Activated naive CD8-positive, alpha-beta T cell treated with anti-CD3 and anti-CD28 coated beads for 36 hours (primary cell): ENCODE measurements around the gene MTF1. TPM values are rescaled to one million over a fixed set of nuclear protein-coding genes. Genes with fewer than 3 reads are reported as not detected.
"Not testable (repeated sequence)": the region's sequence is repeated elsewhere in the genome, so short reads cannot be mapped to it uniquely, and the experiment has no call there.

Experiments
- DNase-seq: peaks from one replicate; pipeline ENCODE4 v3.0.0; 2021
- H3K27ac Mint-ChIP-seq: one replicate; pipeline ENCODE4 v1.8.0; 2022; ENCODE audit warnings: mild to moderate bottlenecking, moderate library complexity, mixed read lengths
- H3K27me3 Mint-ChIP-seq: one replicate; pipeline ENCODE4 v1.8.0; 2022; ENCODE audit warnings: mild to moderate bottlenecking, mixed read lengths
- H3K36me3 Mint-ChIP-seq: one replicate; pipeline ENCODE4 v1.8.0; 2021; ENCODE audit warnings: mild to moderate bottlenecking, mixed read lengths
- H3K4me1 Mint-ChIP-seq: one replicate; pipeline ENCODE4 v1.8.0; 2021; ENCODE audit warnings: mixed read lengths
- H3K4me3 Mint-ChIP-seq: one replicate; pipeline ENCODE4 v1.8.0; 2022; ENCODE audit warnings: mild to moderate bottlenecking, moderate library complexity, mixed read lengths
- H3K9me3 Mint-ChIP-seq: one replicate; pipeline ENCODE4 v1.8.0; 2022; ENCODE audit warnings: mixed read lengths
- total RNA-seq, 2 experiments: library from RNA; stranded (reverse); gene quantifications; one replicate each; pipeline ENCODE4 v1.2.3, GENCODE V29; 2021

Gene MTF1
- 10 to 100 TPM; 31.2 to 31.4 TPM for total RNA-seq

DNA sequence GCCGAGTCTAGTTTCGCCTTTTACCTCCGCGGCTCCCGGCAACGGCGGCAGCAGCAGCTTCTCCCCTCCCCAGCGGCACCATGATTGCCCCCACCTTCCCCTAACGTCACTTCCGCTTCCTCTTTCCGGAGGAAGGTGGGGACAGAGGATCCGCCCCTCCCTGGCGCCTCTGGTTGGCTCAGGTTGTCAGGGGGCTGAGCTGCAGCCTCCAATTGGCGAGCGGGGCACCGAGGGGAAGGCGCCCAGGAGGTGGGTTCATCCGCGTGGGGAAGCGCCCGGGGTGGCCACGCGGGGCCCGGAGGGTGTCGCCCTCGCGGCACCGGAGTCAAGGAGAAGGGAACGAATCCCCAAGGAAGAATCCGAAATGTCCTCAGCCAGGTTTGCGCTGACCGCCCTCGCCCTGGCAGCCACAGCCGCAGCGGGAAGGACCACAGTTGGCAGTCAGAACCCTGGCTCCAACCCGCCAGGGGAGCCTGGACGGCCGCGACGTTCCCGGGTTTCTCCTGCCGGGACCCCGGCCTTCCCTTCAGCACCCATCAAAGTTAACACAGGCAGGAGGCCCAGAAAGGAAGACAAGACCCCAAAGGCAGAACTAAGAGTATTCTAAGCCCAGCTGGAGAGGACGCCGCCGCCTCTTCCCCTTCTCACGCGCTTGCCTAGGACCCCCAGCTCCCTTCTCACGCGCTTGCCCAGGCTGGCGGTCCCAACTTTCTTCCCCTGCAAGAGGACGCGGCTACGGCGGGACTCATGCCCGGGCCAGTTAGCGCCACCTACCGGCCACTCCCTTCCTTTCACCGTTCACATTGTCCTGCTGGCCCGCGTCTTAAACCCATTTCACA lies at the start of gene MTF1:
Gene MTF1 (minus strand): TSS at position 86 of the 839 bp plus-strand sequence. CDS start 1,934 bp downstream, outside the sequence.
- H3K4me3 Mint-ChIP-seq: peak within 1 kb of the TSS; percentile 96
- H3K4me1 Mint-ChIP-seq: peaks cover 33% of the 10 kb centered on the region
- no peaks in the 10 kb centered on the region for H3K27me3 Mint-ChIP-seq
- peaks cover 14% of the 10 kb centered on the region for H3K36me3 Mint-ChIP-seq
- no peaks in the 10 kb centered on the region for H3K9me3 Mint-ChIP-seq
- DNase-seq: peak; percentile 98
- peak within 1 kb of the TSS; percentile 97 for H3K27ac Mint-ChIP-seq

DNA sequence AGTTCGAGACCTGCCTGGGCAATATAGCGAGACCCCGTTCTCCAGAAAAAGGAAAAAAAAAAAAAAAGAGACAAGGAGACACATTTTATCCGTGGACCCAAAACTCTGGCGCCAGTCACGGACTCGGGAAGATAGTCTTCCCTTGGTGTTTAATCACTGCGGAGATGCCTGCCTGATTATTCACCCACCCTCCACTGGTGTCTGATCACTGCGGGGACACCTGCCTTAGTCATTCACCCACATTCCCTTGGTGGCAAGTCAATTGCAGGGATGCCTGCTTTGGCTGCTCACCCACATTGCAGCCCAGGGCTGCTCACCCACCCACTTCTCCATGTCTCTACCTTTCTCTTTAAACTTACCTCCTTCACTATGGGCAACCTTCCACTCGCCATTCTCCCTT lies 49.1 kb upstream of the MTF1 start:
- not testable (repeated sequence) for H3K4me1 Mint-ChIP-seq

DNA sequence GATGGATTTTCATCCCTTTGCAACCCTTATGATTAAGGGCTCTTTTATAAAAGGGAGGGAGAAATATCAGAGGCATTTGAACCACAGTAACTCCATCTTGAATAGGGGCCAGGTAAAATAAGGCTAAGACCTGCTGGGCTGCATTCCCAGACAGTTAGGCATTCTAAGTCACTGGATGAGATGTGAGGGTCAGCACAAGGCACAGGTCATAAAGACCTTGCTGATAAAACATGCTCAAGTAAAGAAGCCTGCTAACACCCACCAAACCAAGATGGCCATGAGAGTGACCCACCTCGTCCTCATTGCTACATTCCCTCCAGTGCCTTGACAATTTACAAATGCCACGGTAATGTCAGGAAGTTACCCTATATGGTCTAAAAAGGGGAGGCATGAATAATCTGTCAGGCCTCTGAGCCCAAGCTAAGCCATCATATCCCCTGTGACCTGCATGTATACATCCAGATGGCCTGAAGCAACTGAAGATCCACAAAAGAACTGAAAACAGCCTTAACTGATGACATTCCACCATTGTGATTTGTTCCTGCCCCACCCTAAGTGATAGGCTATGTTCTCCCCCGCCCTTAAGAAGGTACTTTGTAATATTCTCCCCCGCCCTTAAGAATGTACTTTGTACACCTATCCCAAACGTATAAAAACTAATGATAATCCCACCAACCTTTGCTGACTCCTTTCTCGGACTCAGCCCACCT lies 48.2 kb upstream of the MTF1 start:
- not testable (repeated sequence) for DNase-seq, H3K4me1 Mint-ChIP-seq, H3K27me3 Mint-ChIP-seq, H3K27ac Mint-ChIP-seq, H3K4me3 Mint-ChIP-seq
- Mint-ChIP-seq H3K36me3 (peaks cover 42% of the 10 kb centered on the region), H3K9me3 (peaks cover 12% of the 10 kb centered on the region)

More for the DNA sequence above, 49.1 kb upstream of the MTF1 start:
- DNase-seq, H3K4me3 Mint-ChIP-seq, H3K27me3 Mint-ChIP-seq, H3K27ac Mint-ChIP-seq: not testable (repeated sequence)
- H3K36me3 Mint-ChIP-seq: peaks cover 42% of the 10 kb centered on the region
- peaks cover 12% of the 10 kb centered on the region for H3K9me3 Mint-ChIP-seq

GRCh38 chr1:37906591-37906990 lies 47.2 kb upstream of the MTF1 start:
- Mint-ChIP-seq H3K36me3 (peaks cover 46% of the 10 kb centered on the region), H3K9me3 (peaks cover 12% of the 10 kb centered on the region)
- not testable (repeated sequence) for H3K4me3 Mint-ChIP-seq, H3K27me3 Mint-ChIP-seq, H3K4me1 Mint-ChIP-seq, H3K27ac Mint-ChIP-seq, DNase-seq

- H3K4me1 Mint-ChIP-seq: peaks cover 13% of the 10 kb centered on the region
- H3K36me3 Mint-ChIP-seq: peaks cover 52% of the 10 kb centered on the region
- H3K9me3 Mint-ChIP-seq: peaks cover 12% of the 10 kb centered on the region
- H3K27me3 Mint-ChIP-seq: no peaks in the 10 kb centered on the region
- H3K4me3 Mint-ChIP-seq: no peak overlapping the region
- H3K27ac Mint-ChIP-seq: no peak overlapping the region
- DNase-seq: no peak
These were observed 46.3 kb upstream of the MTF1 start for GRCh38 chr1:37905727-37906126.

DNA sequence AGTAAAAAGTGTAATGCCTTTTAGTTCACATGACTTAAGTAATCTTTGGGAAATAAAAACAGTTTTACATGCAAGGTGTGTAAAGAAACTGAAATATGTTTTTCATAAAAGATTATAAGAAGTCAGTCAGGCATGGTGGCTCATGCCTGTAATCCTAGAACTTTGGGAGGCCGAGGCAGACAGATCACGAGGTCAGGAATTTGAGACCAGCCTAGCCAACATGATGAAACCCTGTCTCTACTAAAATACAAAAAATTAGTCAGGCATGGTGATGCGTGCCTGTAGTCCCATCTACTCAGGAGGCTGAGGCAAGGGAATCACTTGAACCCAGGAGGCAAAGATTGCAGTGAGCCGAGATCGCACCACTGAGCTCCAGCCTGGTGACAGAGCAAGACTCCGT lies 44.5 kb upstream of the MTF1 start:
- peaks cover 12% of the 10 kb centered on the region for H3K9me3 Mint-ChIP-seq
- not testable (repeated sequence) for H3K27ac Mint-ChIP-seq, DNase-seq, H3K27me3 Mint-ChIP-seq, H3K4me3 Mint-ChIP-seq
- H3K4me1 Mint-ChIP-seq: peaks cover 13% of the 10 kb centered on the region
- H3K36me3 Mint-ChIP-seq: peaks cover 43% of the 10 kb centered on the region

DNA sequence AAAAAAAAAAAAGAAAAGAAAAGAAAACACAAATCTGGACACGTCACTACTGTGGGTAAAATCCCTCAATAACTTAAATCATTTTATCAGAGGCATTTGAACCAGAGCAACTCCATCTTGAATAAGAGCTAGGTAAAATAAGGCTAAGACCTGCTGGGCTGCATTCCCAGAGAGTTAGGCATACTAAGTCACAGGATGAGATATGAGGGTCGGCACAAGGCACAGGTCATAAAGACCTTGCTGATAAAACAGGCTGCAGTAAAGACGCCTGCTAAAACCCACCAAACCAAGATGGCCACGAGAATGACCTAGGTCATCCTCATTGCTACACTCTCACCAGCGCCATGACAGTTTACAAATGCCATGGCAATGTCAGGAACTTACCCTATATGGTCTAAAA lies 43.6 kb upstream of the MTF1 start:
- peaks cover 6% of the 10 kb centered on the region for H3K9me3 Mint-ChIP-seq
- H3K4me3 Mint-ChIP-seq: no peak overlapping the region
- no peaks in the 10 kb centered on the region for H3K27me3 Mint-ChIP-seq
- DNase-seq: no peak
- H3K36me3 Mint-ChIP-seq: peaks cover 34% of the 10 kb centered on the region
- peaks cover 13% of the 10 kb centered on the region for H3K4me1 Mint-ChIP-seq
- H3K27ac Mint-ChIP-seq: no peak overlapping the region

DNA sequence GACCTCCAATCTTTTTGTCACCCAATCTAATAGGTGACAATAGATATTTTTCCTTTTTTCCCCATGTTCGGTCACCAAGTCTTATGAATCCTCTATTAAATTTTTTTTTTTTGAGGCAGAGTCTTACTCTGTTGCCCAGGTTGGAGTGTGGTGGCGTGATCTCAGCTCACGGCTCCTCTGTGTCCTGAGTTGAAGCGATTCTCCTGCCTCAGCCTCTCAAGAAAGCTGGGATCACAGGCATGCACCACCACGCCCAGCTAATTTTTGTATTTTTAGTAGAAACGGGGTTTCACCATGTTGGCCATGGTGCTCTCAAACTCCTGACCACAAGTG lies 42.5 kb upstream of the MTF1 start:
- Mint-ChIP-seq H3K4me3 (peak overlapping the region; percentile 3), H3K27ac (peak overlapping the region; percentile 91), H3K36me3 (peaks cover 23% of the 10 kb centered on the region), H3K9me3 (peaks cover 1% of the 10 kb centered on the region), H3K4me1 (peaks cover 13% of the 10 kb centered on the region), H3K27me3 (no peaks in the 10 kb centered on the region)
- DNase-seq: no peak

- peak overlapping the region; percentile 15 for H3K4me3 Mint-ChIP-seq
- H3K4me1 Mint-ChIP-seq: peaks cover 13% of the 10 kb centered on the region
- peak overlapping the region; percentile 91 for H3K27ac Mint-ChIP-seq
- no peaks in the 10 kb centered on the region for H3K9me3 Mint-ChIP-seq
- H3K36me3 Mint-ChIP-seq: peaks cover 18% of the 10 kb centered on the region
- peak; percentile 10 for DNase-seq
- no peaks in the 10 kb centered on the region for H3K27me3 Mint-ChIP-seq
These were observed 42.0 kb upstream of the MTF1 start for GRCh38 chr1:37901191-37901892.

DNA sequence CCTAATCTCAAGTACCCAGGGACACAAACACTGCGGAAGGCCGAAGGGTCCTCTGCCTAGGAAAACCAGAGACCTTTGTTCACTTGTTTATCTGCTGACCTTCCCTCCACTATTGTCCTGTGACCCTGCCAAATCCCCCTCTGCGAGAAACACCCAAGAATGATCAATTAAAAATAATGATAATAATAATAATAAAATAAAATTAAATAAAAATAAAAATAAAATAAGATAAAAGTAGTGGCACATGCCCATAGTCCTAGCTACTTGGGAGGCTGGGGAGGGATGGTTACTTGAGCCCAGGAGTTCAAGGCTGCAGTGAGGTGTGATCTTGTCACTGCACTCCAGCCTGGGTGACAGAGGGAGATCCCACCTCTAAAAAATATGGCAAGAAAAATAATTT lies 38.2 kb upstream of the MTF1 start:
- H3K9me3 Mint-ChIP-seq, H3K4me3 Mint-ChIP-seq, H3K27me3 Mint-ChIP-seq, H3K27ac Mint-ChIP-seq, DNase-seq: not testable (repeated sequence)
- Mint-ChIP-seq H3K36me3 (peaks cover 15% of the 10 kb centered on the region), H3K4me1 (peaks cover 13% of the 10 kb centered on the region)

DNA sequence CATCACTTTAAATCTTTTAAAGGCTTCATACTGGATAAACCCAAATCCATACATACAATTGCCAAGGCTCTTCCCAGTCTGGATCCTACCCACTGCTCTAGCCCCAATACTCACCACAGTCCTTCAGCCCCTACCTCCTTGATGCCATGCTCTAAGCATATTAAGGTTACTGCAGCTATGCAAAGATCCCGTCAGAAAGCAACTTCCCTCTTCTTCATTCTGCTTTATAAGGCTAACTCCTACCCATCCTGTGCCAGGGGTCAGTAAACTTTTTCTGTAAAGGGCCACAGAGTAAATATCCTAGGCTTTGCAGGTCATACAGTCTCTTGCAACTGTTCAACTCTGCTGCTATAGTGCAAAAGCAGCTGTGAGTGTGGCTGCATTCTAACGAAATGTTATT lies 34.3 kb upstream of the MTF1 start:
- Mint-ChIP-seq H3K36me3 (peaks cover 6% of the 10 kb centered on the region), H3K4me3 (no peak overlapping the region), H3K9me3 (peaks cover 2% of the 10 kb centered on the region), H3K27ac (no peak overlapping the region), H3K4me1 (peaks cover 8% of the 10 kb centered on the region), H3K27me3 (no peaks in the 10 kb centered on the region)
- DNase-seq: no peak

GRCh38 chr1:37892151-37893047 lies 33.0 kb upstream of the MTF1 start:
- no peak for DNase-seq
- no peak overlapping the region for H3K4me3 Mint-ChIP-seq
- H3K4me1 Mint-ChIP-seq: peaks cover 8% of the 10 kb centered on the region
- H3K9me3 Mint-ChIP-seq: peaks cover 2% of the 10 kb centered on the region
- H3K27ac Mint-ChIP-seq: no peak overlapping the region
- no peaks in the 10 kb centered on the region for H3K27me3 Mint-ChIP-seq
- peaks cover 8% of the 10 kb centered on the region for H3K36me3 Mint-ChIP-seq

DNA sequence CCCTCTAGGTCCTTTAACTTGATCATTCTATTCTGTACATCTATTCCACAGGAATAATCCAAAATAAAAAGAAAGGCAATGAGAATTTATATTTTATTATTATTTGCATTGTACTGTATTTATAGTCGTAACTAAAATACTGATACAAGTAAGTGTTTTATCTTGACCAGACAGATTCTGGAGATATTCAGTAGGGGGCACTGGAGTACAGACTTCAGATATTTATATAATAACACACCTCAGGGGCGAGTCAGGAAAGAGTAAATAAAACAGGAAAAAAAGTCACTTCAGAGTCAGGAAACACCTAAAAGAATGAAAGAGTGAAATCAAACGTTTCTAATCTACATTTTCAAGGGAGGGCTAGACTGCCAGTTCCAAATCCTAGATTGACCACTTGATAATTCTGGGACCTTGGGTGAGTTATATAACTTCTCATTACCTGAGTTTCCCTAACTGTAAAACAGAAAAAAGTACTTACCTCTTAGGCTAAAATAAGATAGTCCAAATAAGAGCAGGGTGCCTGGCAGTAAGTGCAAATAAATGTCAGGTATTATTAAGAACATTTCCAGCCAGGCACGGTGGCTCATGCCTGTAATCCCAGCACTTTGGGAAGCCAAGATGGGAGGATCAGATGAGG lies 31.1 kb upstream of the MTF1 start:
- H3K36me3 Mint-ChIP-seq: peaks cover 19% of the 10 kb centered on the region
- H3K4me3 Mint-ChIP-seq: no peak overlapping the region
- H3K27me3 Mint-ChIP-seq: no peaks in the 10 kb centered on the region
- no peak overlapping the region for H3K27ac Mint-ChIP-seq
- H3K4me1 Mint-ChIP-seq: peaks cover 8% of the 10 kb centered on the region
- peaks cover 2% of the 10 kb centered on the region for H3K9me3 Mint-ChIP-seq
- DNase-seq: no peak

DNA sequence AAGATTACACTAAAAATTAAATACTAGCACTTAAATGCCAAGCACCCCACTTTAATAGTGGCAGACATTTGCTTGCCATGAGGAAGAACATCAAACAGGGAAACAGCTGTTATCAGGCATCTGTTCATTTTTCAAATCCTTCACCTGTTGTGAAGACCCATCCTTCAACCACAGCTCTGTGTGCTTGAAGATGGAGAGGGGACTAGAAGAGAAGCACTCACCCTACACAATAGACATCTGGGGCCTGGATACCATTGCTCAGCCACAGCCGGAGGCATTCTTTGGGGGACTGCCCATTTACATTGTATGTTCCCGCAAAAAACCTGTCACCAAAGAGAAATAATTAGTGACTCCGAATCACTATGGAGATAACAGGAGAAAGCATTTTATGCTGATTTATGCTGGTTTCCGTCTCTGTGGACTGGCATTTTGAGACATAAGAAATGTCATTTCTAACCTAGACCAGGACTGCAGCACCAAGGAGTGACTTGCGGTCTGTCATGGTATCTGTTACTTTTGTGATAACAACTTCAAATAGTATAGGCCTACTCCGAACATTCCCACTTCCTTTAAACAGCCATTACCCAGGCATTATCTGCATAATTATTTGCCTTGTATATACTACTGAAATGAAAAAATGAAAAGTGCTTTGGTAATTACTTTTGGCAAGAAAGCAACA lies 28.8 kb upstream of the MTF1 start:
- Mint-ChIP-seq H3K4me1 (peaks cover 8% of the 10 kb centered on the region), H3K27ac (no peak overlapping the region), H3K27me3 (no peaks in the 10 kb centered on the region), H3K4me3 (no peak overlapping the region), H3K9me3 (no peaks in the 10 kb centered on the region), H3K36me3 (peaks cover 16% of the 10 kb centered on the region)
- no peak for DNase-seq
